Transverse colon (tissue), 4 donors: ENCODE results near the gene AOPEP.

Source experiments
- POLR2AphosphoS5 ChIP-seq, 3 donors: sonication (generic); formaldehyde crosslinking; IDR thresholded peaks; one replicate each; pipeline ENCODE4 v1.6.1; 2016; ENCODE audit warnings: antibody characterized with exemption in 3 of 3
- TF ChIP-seq, protein P1 (sequence below), 5 experiments: fragments of 200-600 bp in 3 of 5; fragments of 450-650 bp in 2 of 5; sonication (generic) in 3 of 5; IDR thresholded peaks; 1 replicate in 2 of 5; 2 replicates in 3 of 5; pipeline ENCODE4 v1.5.1; 2016 to 2017; ENCODE audit warnings: antibody characterized with exemption in 5 of 5, inconsistent platforms in 3 of 5, mild to moderate bottlenecking in 2 of 5, moderate library complexity in 1 of 5

DNA sequence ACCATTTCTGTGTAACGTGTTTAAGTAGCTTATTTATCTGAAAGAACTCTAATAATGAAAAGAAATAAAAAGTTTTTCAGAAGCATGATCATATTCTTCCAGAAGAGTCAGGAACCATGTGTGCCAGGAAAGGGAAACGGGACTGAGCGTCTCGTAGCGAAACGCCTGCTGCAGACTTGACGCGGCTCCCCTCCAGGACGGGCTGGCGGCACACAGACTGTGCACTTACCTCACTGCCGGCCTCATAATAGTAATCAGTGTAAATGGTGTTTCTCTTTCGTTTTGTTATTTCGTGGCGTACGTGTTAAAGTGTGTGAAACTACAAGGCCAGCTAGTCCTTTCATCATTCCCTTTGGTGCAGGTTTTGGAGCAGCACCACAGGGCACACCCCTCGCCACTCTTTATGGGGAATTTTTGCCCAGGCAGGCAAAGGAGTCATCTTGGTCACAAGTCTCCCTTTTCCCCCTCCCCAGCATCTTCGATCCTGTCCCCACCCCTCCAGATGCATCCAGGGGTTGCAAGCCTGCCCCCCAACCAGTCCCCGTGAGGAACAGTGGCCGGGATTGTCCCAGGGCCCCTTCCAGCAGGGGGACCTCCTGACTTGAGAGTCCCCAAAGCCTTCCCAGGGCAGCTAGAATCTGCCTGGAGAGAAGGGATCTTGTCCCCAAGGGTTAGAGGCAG, 357.9 kb downstream of the AOPEP start:
- peak in 2 of 3 donors; percentile 8 to 41 for TF ChIP-seq POLR2AphosphoS5 (IDR thresholded peaks at IDR 0.05)
- TF ChIP-seq, protein P1, sequence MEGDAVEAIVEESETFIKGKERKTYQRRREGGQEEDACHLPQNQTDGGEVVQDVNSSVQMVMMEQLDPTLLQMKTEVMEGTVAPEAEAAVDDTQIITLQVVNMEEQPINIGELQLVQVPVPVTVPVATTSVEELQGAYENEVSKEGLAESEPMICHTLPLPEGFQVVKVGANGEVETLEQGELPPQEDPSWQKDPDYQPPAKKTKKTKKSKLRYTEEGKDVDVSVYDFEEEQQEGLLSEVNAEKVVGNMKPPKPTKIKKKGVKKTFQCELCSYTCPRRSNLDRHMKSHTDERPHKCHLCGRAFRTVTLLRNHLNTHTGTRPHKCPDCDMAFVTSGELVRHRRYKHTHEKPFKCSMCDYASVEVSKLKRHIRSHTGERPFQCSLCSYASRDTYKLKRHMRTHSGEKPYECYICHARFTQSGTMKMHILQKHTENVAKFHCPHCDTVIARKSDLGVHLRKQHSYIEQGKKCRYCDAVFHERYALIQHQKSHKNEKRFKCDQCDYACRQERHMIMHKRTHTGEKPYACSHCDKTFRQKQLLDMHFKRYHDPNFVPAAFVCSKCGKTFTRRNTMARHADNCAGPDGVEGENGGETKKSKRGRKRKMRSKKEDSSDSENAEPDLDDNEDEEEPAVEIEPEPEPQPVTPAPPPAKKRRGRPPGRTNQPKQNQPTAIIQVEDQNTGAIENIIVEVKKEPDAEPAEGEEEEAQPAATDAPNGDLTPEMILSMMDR (IDR thresholded peaks at IDR 0.05), result no peak
